ENCODE measurements around the gene CCDC121.

GRCh38 chr2:27581417-27582128, 47.2 kb downstream of the CCDC121 start:
- TF ChIP-seq POLR2A (IDR thresholded peaks at IDR 0.05) (no peak), CTCF (IDR thresholded peaks at IDR 0.05) (no peak), POLR2AphosphoS5 (IDR thresholded peaks at IDR 0.05) (no peak)
